GM18517 (cell line): ENCODE data around the gene NPTX2.
A peak's percentile ranks its signal among the peaks of the same experiment; 100 is the strongest.

Source experiments
- ATAC-seq: cut with Tn5 transposase; IDR thresholded peaks from one replicate; pipeline ENCODE4 v1.9.1; 2021; ENCODE audit warnings: mild to moderate bottlenecking, moderate library complexity; ENCODE audit not compliant: unreplicated experiment

NPTX2 gene

GRCh38 chr7:98617960-98618418, 904 bp downstream of the NPTX2 start:
- ATAC-seq: no peak

- ATAC-seq: no peak
Measured at GRCh38 chr7:98618786-98619185, 1.7 kb downstream of the NPTX2 start.

GRCh38 chr7:98619450-98620321, 2.6 kb downstream of the NPTX2 start:
- no peak for ATAC-seq

- no peak for ATAC-seq
Measured at GRCh38 chr7:98621573-98622482, 4.7 kb downstream of the NPTX2 start.

GRCh38 chr7:98622926-98623325, 5.8 kb downstream of the NPTX2 start:
- no peak for ATAC-seq

- ATAC-seq: no peak
Measured at GRCh38 chr7:98624846-98625420, 7.8 kb downstream of the NPTX2 start.

- no peak for ATAC-seq
Measured at GRCh38 chr7:98626460-98627412, 9.7 kb downstream of the NPTX2 start.

- no peak for ATAC-seq
Measured at GRCh38 chr7:98627413-98627790, 10.3 kb downstream of the NPTX2 start.

- ATAC-seq: no peak
Measured at GRCh38 chr7:98628418-98628817, 11.3 kb downstream of the NPTX2 start.

- ATAC-seq: no peak
Measured at GRCh38 chr7:98629001-98629431, 11.9 kb downstream of the NPTX2 start.

- ATAC-seq: no peak
Measured at GRCh38 chr7:98630149-98630548, 13.1 kb downstream of the NPTX2 start.

GRCh38 chr7:98630770-98631169, 13.7 kb downstream of the NPTX2 start:
- no peak for ATAC-seq

- no peak for ATAC-seq
Measured at GRCh38 chr7:98638853-98639252, 21.8 kb downstream of the NPTX2 start.

- ATAC-seq: no peak
Measured at GRCh38 chr7:98640375-98640774, 23.3 kb downstream of the NPTX2 start.

- ATAC-seq: peak; percentile 77
Measured at GRCh38 chr7:98641646-98642500, 24.8 kb downstream of the NPTX2 start.

- ATAC-seq: no peak
Measured at GRCh38 chr7:98643236-98643985, 26.3 kb downstream of the NPTX2 start.

GRCh38 chr7:98646465-98646864, 29.4 kb downstream of the NPTX2 start:
- ATAC-seq: no peak

- no peak for ATAC-seq
Measured at GRCh38 chr7:98647326-98647725, 30.2 kb downstream of the NPTX2 start.

GRCh38 chr7:98651760-98652159, 34.7 kb downstream of the NPTX2 start:
- ATAC-seq: no peak
